Amygdala (tissue), 56 donors: ENCODE results near the gene FTCDNL1.

Experiments used
- DNase-seq, 56 donors: peaks; one replicate each; lab custom pipeline; 2025; lab: John Stamatoyannopoulos, UW

Gene FTCDNL1

GRCh38 chr2:199847181-199847864 lies 3.7 kb downstream of the FTCDNL1 start:
- DNase-seq: no peak

- DNase-seq: no peak
These were observed 8.2 kb downstream of the FTCDNL1 start for GRCh38 chr2:199842631-199843395.

DNA sequence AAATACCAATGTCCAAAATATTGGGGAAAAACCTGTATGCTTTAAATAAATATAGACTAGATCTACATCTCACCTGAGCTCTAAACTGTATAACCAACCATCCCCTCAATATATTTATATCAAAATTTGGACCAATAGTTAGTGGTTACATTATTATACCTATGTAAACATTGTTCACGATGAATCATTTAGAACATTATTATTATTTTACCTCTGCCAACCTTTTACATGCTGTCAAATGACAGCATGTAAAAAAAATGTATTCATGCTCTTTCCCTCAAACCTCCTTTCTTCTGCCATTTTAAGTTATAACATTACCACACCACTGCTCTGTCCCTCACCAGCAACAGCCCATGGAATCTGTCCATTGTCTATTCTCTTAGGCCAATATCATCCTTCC lies 9.6 kb downstream of the FTCDNL1 start:
- no peak for DNase-seq

GRCh38 chr2:199838399-199838798 lies 12.6 kb downstream of the FTCDNL1 start:
- no peak for DNase-seq

DNA sequence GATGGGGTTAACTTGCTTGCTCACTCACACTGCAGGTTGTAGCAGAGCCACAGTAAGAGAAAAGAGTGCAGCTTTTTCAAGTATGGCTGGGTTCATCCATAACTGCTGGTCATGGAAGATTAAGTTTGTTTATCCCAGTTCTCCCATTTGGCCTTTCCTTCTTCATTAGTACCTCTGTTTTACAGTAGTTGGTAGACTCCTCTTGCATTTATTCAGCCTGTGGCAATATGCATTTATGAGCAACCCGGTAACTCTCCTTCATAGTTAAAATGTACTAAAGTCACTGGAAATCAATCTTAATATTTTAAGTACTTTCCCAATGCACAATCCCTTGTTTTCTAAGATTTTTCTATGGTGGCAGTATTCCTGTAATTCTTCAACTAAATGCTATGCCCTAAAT lies 14.0 kb downstream of the FTCDNL1 start:
- no peak for DNase-seq

DNA sequence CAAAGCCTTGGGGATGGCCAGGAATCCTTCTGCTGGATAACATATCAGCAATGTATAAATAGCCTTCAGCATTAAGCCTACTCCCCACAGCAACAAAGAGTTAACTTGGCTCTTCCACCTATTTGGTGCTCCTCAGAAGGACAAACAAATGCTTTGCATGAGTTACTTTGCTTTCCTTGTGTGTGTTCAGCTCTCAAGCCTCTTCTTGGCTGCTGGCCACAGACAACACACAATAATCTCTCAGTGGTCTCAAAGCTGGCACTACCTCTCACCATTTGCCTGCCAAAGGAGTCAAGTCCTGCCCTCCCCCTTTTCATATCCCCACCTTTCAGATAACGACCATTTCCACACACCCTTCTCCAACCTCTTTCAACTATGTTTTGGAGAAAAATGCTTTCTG lies 17.5 kb downstream of the FTCDNL1 start:
- peak in 45 of 56 donors; percentile 4 to 81 (median 39) for DNase-seq

GRCh38 chr2:199830531-199830930 lies 20.5 kb downstream of the FTCDNL1 start:
- peak in 11 of 56 donors; percentile 2 to 35 (median 13) for DNase-seq

GRCh38 chr2:199829628-199830027 lies 21.4 kb downstream of the FTCDNL1 start:
- DNase-seq: no peak

- DNase-seq: no peak
These were observed 31.2 kb downstream of the FTCDNL1 start for GRCh38 chr2:199819746-199820145.

GRCh38 chr2:199818754-199819153 lies 32.2 kb downstream of the FTCDNL1 start:
- DNase-seq: no peak

DNA sequence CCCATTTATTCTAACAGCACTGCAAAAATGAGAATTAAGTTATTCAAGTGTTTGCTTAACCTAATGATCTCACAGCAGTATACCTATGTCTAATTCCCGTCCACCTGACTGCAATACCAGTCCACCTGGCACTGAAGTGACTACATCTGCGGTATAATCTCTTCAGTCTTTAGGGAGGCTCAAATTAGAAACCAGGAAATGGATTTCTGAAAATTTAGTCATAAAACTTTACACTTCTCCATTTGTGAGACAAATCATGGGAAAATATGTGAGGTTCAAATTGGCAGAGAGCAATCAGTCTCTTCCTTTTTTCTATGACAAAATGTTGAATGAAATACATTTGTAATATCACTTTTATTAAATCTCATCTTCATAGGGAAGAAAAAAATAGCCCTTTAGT lies 33.0 kb downstream of the FTCDNL1 start:
- no peak for DNase-seq

DNA sequence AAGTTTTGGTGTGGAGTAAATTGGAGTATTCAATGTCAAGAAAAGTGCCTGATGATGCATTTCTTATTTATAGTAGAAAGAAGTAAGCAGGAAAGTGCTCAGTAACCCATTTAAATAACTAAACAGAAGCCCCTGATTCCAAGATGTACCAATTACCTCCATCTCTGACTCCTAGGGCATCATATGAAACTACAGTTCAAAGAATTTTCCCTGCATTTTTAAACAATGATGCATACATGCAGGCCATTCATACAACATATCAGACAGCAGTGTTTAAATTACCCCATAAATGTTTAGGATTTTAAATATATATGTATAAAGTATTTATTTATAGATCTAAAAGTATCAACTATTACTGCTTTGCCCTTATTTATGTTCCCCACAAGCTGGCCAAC lies 36.2 kb downstream of the FTCDNL1 start:
- no peak for DNase-seq

- no peak for DNase-seq
These were observed 36.7 kb downstream of the FTCDNL1 start for GRCh38 chr2:199814101-199814816.

DNA sequence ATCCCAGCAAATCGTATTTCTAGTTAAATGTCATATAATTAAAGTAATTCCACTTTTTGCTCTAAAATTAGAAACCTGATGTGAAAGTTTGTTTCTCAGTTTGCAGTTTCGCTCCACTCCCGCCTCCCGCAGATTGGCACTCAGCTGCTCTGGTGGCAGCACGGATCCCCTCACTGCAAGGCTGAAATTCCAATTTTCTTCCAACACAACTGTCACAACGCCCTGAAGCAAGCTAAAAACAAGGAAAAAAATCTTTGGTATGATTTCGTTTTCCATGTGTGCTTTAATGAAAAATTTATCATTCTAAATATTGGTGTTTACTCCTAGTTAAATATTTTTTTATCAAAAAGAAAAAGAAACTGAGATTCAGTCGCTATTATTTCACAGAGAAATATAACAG lies 38.5 kb downstream of the FTCDNL1 start:
- DNase-seq: no peak

GRCh38 chr2:199811346-199811745 lies 39.6 kb downstream of the FTCDNL1 start:
- no peak for DNase-seq

DNA sequence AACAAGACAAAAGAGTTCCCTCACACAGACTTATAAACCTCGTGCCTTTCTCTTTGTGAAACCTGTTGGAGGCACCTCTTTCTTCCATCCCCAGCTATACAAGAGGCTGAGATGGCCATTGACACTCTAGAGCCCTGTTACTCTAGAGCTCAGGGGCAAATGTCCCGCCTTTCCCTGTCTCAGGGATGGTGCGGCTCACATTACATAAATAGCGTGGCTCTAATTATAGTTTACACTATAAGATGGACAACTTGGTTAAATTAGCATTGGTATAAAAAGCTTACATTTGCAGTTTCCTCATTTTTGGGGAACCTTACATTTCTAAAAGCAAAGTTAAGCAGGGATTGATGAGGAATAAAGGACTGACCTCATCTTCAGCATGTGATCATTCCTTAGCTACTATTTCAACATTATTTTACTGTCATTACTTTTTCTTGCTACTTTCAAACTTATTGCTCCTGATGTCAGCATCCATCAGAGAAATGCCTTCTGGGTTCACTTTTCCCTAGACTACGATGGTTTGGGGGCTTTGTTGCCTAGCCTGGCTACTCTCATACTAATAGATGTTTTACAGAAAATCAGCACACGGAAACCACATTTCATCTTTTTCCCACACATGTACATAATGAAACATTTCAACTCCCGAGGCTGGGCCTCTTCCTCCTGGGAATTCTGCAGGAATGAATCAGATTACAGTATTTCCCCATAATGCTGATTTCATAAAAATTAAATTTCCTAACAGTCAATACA lies 40.4 kb downstream of the FTCDNL1 start:
- DNase-seq: no peak

- DNase-seq: no peak
These were observed 43.0 kb downstream of the FTCDNL1 start for GRCh38 chr2:199807966-199808365.

DNA sequence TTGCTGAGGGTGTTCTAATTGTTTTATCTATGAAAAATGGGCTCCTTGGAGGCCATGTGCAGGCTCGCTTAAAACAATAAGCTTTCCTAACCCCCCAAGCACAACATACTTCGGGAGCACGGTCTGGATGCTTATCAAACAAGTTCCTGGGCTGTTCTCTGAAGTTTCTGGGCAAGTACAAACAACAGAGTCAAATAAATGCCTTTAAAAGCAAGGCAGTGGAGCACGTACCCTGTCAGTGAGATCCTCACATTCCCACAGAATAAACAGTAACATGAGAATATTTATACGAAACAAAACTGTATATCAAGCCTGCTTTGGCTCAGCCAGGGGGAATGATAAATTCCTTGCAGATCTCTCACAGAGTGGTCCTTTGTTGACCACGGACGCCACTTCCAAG lies 44.8 kb downstream of the FTCDNL1 start:
- DNase-seq: no peak

GRCh38 chr2:199804831-199805230 lies 46.2 kb downstream of the FTCDNL1 start:
- DNase-seq: peak in 4 of 56 donors; percentile 4 to 16 (median 8)

- DNase-seq: peak in 47 of 56 donors; percentile 3 to 77 (median 35)
These were observed 52.0 kb downstream of the FTCDNL1 start for GRCh38 chr2:199798831-199799580.
